Activated CD4-positive, alpha-beta T cell treated with anti-CD3 and anti-CD28 coated beads, Interleukin-2, amount 50 U/mL, for 24 hours (primary cell): ENCODE measurements around the gene ZNF460.
"Not testable (repeated sequence)": the region's sequence is repeated elsewhere in the genome, so short reads cannot be mapped to it uniquely, and the experiment has no call there.

Experiments used
- DNase-seq, 2 donors: peaks; one replicate each; pipeline ENCODE4 v3.0.0-alpha.2; 2020; ENCODE audit warnings: low read depth in 1 of 2, low spot score in 1 of 2

ZNF460 gene

DNA sequence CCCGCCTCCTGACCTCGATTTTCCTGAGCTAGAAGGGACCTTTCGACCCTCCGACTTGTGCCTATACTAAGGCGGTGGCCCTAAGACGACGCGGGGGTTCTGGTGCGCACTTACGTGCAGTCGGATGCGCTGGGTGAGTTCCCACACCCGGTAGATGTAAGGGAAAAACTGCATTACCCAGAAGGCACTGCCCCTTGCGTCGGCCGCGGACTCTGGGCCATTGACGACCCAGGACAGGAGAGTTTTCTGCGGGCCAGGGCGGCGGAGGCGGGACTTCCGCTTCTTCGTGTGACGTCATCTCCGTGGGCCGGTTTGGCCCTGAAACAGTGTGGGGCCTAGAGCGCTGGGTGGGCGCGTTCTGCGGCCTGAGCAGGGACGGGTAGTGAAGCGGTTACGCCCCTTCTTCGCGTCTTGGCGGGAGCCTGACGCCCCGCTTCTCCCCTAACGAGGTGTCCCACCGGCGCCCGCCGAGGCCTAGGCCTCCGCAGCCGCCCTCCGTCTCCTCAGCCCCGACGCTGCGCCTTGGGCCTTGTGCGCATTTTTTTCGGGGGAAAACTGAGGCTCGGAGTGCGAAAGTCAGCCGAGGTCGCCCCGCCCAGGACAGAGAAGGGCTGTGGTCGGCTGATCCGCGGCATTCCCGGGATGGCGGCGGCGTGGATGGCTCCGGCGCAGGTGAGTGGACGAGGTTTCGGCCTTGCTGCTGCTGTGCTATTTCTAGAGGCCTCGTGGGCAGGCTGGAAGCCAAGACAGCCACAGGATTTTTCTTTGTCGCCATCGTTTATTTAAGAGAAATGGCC, at the start of gene ZNF460:
TSS of gene ZNF460 (plus strand) at position 321 of the 797 bp plus-strand sequence. CDS start at position 643, 322 bp downstream.
- peak; percentile 95 to 97 for DNase-seq

- DNase-seq, result no peak
These were observed 48.6 kb upstream of the ZNF460 start for GRCh38 chr19:57231686-57232085.

DNA sequence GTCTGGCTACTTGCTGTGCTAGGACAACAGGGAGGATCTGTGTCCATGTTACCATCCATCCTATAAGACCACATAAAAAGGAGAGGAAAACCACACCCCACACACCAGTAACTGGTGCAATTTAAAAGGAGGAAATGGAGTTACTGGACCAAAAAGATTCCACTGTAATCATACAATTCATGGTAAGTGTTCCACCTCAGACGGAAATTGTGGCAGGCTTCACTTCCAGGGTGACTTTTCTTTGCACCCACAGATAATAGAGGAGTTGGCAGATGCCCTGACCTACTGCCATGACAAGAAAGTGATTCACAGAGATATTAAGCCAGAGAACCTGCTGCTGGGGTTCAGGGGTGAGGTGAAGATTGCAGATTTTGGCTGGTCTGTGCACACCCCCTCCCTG, 47.1 kb upstream of the ZNF460 start:
- no peak for DNase-seq

DNA sequence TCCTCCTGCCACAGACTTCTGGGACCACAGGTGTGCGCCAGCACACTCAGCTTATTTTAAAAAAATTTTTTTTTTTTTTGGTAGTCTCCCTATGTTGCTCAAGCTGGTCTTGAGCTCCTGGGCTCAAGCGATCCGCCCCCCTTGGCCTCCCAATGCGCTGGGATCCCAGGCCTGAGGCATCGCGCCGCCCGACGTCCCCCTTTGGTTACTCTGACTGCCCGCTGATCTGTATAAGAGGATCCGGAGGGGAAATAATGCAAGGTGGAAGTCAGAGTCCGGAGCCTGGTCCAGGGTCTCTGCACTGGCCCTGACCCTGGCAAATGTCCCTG, 40.3 kb upstream of the ZNF460 start:
- DNase-seq, result no peak

DNA sequence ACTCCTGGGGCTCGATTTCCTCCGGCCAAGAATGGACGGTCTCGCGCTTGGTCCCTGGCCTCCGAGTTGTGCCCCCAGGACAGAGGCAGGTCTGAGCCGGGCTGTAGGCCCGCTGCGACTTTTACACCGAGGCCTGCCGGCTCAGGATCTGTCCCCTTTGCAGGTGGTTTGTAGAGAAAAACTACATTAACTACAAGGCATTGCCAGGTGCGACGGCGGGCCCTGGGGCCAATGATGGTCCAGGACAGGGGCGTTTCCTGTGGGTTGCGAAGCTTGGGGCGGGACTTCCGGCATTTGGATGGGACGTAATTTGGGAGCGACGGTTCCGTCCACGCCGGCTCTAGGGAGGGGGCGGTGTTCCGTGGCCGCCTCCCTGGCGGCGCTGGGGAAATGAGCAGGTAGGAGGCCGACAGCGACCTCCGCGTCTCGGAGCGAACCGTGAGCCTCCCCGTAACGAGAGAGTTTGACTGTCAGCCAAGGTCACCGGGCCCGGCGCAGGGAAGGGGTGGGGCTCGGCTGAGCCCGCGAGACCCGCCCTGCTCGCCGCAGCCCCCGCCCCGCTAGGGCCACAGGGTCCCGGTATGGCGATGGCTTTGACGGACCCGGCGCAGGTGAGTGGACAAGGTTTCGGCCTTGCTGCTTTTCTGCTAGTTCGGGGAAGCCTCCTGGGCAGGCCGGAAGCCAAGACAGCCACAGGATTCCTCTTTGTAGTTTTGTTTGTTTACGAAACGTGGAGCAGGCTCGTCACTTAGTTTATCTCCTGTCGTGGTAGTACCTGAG, 39.8 kb upstream of the ZNF460 start, which contains the start of gene ZNF805:
TSS of gene ZNF805 (plus strand) at position 322 of the 780 bp plus-strand sequence. CDS start at position 582, 260 bp downstream.
- peak; percentile 94 for DNase-seq

DNA sequence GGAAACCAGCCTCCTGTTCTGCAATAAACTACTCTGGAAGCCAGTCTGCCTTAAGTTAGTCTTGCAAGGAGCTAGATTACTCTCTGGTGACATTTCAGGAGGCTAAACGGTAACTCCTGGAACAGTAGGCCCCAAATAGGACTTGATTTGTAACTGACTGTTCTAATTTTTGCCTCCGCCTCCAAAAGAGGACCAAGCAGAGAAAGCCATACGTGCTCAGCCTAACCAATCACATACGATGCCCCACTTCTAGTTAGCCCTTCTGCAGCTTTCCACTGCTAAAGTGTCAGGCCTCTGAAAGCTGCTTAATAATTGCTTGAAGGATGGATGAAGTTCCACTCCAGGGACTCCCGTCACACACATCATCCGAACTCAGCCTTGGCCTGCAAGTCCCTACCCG, 39.1 kb upstream of the ZNF460 start:
- DNase-seq, result no peak

DNA sequence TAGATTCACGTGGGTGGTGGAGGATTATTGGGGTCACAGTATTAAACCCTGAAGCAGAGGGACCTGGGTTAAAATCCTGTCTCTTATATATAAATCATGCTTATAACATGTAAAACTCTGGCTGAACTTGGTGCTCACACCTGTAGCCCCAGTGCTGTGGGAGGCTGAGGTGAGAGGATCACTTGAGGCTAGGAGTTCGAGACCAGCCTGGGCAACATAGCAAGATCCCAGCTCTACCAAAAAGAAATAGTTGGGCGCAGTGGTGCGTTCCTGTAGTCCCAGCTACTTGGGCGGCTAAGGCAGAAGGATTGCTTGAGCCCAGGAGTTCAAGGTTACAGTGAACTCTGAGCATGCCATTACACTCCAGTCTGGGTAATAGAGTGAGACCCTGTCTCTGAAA, 37.5 kb upstream of the ZNF460 start:
- DNase-seq, result no peak

DNA sequence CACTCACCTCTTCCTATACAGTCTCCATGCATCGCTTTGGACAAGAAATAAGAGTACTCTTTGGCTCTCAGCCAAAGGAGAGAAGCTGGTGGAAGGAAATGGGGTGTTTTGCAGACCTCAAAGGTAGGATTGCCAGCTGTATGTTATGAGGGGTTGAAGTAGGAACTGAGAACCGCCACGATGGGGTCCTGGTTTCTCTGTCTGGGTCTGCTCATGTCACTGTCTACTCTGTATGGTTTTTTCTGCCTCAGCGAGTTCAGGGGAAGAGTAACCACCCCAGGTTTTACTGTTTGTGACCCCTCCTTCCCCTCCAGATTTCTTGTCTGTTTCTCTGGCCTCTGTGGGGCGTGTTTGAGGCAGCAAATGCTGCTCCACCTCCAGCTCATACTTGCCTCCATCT, 35.8 kb upstream of the ZNF460 start:
- DNase-seq, result no peak

- no peak for DNase-seq
These were observed 35.2 kb upstream of the ZNF460 start for GRCh38 chr19:57245066-57245465.

DNA sequence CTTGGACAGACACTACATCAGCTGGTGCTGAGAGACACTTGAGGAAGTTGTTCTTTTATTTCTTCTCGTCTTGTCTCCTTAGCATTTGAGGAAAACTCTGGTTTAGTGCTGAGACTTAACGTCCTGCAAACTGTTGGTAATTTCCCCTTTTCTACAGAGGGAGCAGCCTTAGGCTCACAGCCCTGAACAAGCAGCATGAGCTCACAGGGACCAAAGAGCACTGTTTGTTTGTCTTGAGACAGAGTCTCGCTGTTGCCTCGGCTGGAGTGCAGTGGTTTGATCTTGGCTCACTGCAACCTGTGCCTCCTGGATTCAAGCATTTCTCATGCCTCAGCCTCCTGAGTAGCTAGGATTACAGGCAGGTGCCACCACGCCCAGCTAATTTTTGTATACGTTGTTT, 34.3 kb upstream of the ZNF460 start:
- no peak for DNase-seq

- DNase-seq, result no peak
These were observed 31.6 kb upstream of the ZNF460 start for GRCh38 chr19:57248646-57249045.

DNA sequence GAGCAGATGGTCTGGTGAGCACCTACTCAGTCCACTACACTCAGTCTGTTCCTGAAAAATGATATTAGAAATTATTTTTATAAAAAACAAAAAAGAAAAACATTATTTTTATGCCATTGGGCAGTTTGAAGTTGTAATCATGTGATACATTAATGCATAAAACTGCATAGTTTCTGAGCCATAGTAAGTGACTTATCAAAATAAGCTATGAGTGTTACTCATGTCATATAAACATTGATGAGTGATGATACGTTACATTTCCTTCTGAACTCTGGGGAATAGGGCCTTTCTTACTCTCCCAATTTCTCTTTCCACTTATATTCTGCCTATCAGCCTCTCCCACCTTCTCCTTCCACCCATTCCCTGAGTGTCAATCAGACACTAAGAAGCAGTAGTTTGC, 31.0 kb upstream of the ZNF460 start:
- DNase-seq, result no peak

DNA sequence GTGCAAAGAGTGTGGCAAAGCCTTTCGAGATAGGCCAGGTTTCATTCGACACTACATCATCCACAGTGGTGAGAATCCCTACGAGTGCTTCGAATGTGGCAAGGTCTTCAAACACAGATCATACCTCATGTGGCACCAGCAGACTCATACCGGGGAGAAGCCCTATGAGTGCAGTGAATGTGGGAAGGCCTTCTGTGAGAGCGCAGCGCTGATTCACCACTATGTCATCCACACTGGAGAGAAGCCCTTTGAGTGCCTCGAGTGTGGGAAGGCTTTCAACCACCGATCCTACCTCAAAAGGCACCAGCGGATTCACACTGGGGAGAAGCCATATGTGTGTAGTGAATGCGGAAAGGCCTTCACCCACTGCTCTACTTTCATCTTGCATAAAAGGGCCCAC, 26.5 kb upstream of the ZNF460 start:
- DNase-seq, result not testable (repeated sequence)

GRCh38 chr19:57262044-57262443, 18.2 kb upstream of the ZNF460 start:
- DNase-seq, result no peak

DNA sequence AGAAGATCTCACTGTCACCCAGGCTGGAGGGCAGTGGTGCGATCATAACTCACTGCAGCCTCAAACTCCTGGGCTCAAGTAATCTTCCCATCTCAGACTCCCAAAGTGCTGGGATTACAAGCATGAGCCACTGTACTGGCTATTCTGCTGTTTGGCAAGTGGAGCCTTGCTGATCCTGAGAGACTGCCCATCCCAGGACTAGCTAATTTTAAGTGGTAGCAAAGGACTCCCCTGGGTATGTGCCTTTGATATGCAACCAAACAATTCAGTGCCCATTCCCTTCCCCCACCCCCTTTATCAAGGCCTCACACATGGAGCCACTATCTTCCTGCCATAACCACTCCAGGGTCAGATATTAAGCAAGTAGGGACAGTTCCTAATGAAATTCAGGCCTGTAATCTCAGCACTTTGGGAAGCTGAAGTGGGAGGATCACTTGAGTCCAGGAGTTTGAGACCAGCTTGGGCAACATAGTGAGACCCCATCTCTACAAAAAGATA, 17.0 kb upstream of the ZNF460 start:
- DNase-seq, result no peak

- DNase-seq, result no peak
These were observed 13.0 kb upstream of the ZNF460 start for GRCh38 chr19:57267291-57267690.

DNA sequence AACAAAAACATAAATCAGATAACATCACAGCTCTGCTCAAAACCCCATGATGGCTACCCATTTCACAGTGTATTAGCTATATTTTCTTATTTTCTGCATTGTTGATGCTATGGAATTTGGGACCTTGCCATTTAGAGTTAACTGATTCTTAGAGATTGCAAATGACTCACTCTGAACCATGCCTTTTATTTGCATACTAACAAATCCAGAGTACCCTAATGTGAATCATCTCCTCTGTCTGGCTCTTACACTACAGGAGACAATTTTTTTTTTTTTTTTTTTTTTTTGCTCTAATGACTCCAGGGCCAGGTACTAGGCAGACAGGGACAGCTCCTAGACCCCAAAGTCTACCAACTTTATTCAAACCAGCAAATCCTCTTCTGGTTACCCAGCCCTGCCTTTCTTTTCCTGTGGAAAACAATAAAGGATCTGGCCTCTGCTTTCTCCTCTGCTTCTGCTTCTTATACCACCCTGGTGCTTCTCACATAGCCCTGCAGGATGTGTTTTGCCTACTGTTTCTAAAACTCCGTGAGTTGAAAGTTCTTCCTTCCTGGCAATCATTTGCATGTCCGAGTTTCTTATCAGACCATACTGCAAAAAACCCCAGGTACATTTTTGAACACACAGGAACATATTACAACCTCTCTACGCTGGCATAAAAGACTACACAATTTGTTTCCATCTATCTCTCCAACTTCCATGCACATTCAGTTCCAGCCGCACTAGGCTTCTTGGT, 10.6 kb upstream of the ZNF460 start:
- no peak for DNase-seq

DNA sequence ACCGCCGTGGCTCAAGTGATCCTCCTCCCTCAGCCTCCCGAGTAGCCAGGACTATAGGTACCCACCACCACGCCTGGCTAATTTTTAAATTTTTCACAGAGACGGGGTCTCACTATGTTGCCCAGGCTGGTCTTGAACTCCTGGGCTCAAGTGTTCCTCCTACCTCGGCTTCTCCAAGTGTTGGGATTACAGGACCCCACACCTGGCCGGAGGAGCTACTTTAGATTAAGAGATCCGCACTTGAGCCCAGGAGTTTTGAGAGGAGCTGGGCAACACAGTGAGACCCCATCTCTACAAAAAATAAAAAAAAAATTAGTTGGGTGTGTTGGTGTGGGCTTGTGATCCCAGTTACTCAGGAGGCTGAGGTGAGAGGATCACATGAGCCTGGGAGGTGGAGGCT, 9.0 kb upstream of the ZNF460 start:
- DNase-seq, result no peak

DNA sequence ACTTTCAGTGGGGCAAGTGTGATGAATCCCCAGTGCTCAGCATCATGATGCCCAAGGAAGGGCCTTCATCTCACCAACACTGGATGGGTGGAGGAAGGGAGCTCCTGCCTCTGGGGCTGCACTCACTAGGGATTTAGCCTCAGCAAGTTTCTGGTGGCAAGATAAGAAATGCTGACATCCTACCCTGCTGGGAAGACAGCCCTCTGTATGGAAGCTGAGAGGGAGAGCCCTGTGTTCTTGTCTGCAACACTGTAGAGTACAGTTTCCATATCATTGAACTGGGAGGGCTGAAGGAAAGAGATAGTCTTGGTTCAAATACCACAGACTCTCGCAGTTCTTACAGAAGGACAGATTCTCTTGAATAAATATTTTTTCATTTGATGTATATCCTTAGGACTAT, 7.3 kb upstream of the ZNF460 start:
- no peak for DNase-seq

DNA sequence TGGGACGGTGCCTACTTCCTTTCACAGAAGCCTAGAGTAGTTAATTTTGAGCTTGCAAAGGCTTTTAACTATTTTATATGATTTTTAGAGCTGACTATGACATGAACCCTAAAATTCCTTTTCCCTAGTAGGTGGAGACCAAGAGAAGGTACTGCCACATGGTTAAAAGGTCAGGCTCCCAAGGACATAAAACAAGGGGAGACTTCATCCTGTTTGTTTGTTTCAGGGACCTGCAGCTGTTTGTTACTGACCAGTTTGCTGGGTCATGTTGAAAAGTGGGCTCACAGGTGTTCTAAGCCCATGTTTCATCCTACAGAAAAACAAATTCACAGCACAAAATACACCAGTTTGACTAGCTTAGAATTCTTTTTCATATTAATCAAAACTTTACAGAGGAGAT, 3.9 kb upstream of the ZNF460 start:
- no peak for DNase-seq

DNA sequence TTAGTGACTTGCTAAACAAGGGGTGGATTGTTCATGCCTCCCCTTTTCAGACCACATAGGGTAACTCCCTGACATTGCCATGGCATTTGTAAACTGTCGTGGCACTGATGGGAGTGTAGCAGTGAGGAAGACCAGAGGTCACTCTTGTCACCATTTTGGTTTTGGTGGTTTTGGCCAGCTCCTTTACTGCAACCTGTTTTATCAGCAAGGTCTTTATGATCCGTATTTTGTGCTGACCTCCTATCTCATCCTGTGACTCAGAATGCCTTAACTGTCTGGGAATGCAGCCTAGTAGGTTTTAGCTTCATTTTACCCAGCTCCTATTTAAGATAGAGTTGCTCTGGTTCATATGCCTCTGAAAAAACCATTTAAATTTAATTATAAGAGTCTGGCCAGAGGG, 1.8 kb upstream of the ZNF460 start:
- not testable (repeated sequence) for DNase-seq
